NCI-H187 (cell line): ENCODE measurements around the gene CRACR2A.
A peak's percentile ranks its signal among the peaks of the same experiment; 100 is the strongest.

ENCODE experiments used
- DNase-seq, 2 experiments: peaks; one replicate each; lab custom pipeline; 2025; lab: John Stamatoyannopoulos, UW

The CRACR2A gene, protein sequence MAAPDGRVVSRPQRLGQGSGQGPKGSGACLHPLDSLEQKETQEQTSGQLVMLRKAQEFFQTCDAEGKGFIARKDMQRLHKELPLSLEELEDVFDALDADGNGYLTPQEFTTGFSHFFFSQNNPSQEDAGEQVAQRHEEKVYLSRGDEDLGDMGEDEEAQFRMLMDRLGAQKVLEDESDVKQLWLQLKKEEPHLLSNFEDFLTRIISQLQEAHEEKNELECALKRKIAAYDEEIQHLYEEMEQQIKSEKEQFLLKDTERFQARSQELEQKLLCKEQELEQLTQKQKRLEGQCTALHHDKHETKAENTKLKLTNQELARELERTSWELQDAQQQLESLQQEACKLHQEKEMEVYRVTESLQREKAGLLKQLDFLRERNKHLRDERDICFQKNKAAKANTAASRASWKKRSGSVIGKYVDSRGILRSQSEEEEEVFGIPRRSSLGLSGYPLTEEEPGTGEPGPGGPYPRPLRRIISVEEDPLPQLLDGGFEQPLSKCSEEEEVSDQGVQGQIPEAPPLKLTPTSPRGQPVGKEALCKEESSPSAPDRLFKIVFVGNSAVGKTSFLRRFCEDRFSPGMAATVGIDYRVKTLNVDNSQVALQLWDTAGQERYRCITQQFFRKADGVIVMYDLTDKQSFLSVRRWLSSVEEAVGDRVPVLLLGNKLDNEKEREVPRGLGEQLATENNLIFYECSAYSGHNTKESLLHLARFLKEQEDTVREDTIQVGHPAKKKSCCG

DNA sequence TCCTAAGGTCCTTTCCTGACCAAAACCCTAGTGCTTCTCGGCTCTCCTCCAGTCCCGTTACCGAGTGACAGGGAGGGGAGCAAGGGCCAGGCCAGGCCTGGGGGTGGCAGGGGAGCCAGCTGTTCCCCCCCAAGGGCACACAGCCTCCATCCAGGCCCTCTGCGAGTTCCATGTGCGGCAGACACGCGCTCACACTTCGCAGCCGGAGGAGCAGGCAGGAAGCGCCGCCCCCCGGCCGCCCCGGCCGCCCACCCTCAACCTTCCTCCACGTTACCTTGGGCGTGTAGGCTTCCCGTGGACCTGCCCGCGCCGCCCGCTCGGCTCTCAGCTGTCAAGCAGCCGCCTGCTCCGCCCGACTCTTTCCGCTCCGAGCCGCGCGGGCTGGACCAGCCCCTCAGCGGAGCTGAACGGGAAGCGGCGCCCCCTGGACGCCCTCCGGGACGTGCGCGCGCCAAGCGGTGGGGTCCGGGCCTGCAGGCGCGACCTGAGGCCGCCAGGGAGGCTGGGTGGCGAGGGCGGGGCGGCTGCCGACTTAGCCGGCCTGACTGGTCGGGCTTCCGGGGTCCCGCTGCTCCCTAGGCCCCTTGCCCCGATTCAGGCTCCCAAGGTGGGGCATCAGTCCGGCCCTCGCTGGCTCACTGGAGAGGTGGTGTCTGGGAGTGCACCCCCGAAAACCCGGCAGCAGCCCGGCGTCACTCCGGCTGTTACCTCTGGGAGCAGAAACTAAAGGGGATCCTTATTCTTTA is at the start of gene CRACR2A:
Gene CRACR2A (minus strand): TSS at position 369 of the 746 bp plus-strand sequence. CDS start 56,110 bp downstream, outside the sequence.
- DNase-seq, result no peak

DNA sequence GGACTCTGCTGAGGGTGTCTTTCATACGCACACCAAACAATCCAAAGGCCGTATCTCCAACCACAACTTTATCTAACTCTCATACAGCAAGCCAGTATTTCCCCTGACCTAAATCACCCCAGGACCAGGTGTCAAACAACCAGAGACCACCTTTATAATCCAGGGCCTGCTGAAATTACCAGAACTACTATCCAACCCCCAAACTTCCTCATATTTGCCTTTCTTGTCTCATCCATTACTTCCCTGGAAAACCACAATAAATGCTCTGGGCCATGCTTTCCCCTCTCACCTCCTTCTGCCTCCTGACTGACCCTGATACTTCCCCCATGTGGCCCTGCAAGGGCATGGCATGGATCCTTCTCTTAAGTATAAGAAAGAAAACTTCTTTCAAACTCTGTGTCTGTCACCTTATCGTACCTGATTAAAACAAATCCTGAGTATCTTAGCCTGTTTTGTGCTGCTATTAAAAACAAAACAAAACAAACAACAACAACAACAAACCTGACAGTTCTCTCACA is 44.7 kb upstream of the CRACR2A start:
- no peak for DNase-seq

DNA sequence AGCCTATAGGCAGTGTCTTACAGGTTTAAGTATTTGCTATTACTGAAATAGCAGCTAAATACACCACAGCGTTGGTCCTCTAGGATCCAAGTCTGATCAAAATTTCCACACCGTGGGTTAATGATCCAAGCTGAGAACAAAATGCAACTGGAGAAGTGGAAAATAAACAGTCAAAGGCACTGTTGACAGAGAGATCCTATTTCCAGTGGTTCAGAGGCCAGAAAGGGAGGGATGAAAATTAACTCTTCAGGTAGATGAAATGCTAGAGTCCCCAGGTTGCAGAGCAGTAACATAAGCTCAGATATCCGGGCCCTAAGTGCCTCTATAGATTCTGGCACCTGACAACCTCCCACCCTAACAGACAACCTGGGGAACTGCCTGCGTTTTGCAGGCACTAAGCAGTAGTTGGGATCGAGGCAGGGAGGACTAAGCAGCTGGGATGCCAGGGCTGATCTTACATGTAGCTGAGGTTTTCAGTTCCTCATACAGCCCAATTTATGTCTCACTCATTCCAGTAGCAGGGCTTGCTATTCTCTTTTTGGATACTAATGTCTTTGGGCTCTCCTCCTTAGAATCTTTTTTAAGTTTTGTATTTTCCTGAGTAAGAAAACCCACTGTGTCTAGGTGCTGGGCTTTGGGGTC is 42.7 kb upstream of the CRACR2A start:
- peak; percentile 27 to 39 for DNase-seq

DNA sequence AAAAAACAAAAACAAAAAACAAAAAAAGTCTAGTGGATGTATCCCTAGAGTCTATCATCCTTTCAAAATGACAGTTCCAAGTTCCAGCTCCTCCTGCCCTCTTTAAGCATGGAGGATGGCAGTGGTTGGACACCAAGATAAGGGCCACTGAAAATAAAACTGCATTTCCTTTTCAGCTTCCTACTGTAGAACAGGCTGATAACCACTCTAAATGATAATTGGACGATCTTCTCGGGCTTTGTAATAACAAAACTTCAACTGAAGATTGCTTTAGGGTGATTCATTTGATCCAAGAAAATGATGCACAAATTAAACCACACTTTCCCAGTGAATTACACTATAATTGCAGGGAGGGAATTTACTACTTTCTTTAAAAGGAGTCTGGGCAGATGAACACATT is 42.2 kb upstream of the CRACR2A start:
- DNase-seq, result no peak

DNA sequence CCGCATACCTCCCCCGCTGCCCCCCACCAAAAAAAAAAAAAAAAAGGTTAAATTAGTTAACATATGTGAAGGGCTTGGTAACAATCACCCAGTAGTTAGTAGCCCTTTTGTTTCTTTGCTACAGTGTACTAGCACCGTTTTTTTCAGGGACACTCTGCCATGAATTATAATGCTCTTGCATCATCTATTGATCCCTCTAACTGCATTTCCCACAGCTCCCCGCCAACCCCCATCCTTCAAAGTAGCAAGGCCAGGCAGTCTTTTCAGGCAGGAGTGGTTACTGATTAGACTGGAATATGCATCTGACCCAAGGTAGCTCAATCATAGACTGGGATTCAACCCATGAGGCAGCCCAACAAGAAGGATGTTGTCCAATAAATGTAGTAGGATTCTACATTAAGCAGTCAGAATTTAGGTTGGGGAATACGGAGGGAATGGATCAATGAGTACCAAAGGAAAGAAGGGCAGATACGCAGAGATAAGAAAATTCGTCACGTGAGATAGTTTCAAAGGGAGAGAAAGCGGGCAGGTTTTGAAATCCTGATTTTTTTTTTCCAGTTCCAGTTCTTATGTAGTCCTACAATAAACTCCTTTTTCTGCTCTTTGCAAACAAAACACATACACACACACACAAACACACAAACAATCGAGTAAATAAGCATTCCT is 39.8 kb upstream of the CRACR2A start:
- no peak for DNase-seq

DNA sequence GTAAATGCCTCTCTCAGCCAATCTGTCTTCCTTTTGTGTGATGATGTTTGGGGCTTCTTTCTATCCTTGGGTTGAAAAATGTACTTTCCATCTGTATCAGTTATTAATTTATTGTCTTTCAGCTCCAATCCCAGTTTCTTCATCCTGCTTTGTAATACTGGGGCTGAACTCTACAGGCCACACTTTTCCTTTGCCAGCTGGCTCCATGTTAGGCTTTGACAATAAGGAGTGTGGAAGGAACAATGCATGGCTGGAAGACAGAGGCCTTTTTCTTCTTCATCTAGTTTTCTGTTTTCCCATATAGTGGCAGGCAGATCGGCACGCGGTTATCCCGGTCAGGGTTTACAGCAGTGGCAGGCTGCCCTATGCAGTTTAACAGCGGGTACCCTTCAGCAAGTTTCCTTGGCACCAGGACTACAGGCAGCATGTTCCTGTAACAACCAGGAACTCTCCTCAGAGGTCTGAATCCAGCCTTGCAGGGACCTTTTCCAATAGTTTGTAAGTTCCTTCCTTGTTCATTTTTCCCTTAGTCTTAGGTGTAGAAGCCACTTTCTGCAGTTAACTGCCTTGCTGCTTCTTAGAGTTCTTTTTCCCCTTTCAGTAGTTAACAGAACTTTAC is 38.5 kb upstream of the CRACR2A start:
- DNase-seq, result no peak

DNA sequence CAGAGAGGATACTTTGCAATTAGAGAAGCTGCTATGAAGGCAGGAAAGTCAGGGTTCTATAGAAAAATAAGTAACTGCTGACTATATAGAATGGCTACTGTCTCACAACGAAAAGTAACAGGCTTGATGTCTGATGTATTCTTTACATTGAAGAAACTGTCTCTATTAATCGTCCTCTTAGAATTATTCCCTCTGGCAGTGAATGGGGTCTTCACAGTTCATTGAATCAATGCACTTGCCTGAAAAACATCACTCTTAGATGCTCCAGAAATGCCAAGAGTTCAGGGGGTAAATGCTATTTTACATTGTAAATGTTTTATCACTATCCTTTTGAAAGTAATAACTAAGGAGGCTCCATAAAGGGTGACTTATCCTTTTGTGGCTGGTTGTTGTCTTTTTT is 37.7 kb upstream of the CRACR2A start:
- DNase-seq, result no peak

DNA sequence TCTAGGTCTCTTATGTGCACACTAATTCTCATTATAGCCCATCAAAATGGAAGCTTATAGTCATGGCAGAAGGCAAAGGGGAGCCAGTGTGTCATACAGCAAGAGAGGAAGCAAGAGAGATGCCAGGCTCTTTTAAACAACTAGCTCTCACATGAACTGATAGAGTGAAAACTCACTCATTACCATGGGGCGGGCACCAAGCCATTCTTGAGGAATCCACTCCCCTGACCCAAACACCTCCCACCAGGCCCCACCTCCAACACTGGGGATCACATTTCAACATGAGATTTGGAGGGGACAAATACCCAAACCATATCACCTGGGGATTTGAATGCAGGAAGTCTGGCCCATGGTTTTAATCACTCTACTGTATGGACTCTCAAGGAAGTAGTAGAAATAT is 36.9 kb upstream of the CRACR2A start:
- DNase-seq, result no peak

DNA sequence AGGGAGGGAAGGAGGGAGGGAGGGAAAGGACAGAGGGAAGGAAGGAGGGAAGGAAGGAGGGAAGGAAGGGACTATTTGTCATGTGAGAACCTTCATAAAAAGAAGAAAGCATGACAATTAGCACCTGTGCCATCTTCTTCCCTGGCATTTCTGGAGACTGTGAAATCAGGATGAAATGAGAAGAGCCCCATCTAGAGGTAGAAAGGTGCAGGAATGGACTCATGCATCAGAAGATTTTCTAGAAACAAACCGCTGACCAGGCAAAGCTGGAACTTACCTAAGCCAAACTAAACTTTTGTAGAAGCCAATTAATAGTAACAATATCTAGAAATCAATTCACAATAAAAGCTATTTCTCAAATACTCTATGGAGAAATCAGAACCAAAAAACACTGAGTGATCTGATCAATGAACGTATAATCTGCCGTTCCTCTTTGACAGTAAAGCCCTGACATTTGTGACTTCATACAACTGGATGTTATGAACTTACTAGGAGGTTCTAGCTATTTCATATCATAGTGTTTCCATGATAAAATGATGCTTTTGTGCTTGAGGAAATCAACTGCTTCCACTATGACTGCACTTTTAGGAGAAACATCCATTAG is 24.4 kb upstream of the CRACR2A start:
- peak in 1 of 2 experiments; percentile 31 for DNase-seq

DNA sequence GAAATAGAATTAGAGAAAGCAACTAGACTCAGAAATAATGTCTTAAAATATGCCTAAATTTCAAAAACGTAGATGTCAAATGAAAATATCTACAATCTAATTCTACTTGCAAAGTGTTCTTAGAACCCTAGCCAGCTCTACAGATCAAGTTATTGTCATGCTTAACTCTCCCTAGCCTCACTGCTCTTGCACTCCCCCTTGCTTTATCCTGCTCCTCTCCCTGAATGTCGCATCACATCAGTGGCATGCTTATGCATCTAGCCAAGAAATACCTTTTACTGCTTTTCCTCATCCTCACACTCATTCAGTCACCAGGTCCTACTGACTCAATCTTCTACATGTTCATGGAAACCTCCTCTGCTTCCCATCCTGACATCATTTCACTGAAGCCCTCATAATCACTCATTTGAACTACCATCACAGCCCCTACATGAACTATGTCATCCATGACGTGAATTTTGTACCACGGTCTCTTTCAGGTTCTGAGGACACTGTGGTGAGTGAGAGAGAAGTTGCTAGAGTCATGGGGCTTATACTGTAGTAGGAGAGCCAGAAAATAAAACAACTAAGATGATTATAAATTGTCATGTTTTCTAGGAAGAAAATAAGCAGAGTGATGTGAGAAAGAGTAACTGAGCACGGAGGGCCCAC is 22.6 kb upstream of the CRACR2A start:
- no peak for DNase-seq

DNA sequence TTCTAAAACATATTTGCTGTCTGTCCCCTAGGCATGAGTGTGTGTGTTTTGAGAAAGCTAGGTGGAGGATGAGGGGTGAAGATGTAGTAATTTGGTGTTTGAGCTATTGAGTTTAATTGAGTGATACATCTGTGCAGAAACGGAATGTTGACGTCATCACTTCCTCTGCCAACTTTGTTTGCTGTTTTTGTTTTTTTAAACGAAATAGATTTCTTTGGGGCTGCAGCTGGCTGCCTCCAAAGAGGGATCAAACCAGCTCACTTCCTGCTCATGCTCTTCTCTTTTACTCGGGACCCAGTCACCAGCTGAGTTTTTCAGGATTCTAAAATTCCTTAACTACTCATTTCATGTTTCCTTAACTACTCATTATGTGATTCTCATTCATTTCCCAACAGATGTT is 19.5 kb upstream of the CRACR2A start:
- no peak for DNase-seq

DNA sequence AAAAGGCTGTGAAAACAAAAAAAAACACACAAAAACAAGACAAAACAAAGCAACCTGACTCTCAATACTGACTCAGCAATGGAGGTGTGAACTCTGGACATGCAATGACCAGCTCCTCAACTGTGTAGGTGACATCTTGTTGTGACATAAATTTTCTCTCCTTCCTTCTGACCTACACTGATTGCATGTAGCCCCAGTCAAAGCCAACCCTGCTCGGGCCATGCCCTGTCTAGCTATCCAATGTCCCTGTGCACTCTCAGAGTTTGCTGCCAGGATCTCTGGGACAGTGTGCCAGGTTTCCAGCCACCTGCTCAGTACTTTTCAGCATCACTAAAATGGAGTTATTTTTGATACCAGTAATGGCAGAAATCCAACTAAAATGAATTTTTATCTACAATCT is 18.9 kb upstream of the CRACR2A start:
- no peak for DNase-seq

DNA sequence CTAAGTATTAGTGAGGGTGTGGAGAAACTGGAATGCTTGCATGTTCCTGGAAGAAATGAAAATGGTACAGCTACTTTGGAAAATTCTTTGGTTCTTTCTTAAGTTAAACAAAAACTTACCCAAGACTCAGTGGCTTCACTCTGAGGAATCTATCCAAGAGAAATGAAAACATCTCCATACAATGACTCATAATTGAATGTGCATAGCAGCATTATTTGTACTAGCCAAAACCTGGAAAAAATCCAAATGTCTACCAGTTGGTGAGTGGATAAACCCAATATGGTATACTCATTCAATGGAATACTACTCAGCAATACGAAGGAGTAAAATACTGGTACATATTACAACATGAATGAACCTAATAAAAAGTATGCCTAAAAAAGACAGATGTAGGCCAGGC is 18.0 kb upstream of the CRACR2A start:
- no peak for DNase-seq

DNA sequence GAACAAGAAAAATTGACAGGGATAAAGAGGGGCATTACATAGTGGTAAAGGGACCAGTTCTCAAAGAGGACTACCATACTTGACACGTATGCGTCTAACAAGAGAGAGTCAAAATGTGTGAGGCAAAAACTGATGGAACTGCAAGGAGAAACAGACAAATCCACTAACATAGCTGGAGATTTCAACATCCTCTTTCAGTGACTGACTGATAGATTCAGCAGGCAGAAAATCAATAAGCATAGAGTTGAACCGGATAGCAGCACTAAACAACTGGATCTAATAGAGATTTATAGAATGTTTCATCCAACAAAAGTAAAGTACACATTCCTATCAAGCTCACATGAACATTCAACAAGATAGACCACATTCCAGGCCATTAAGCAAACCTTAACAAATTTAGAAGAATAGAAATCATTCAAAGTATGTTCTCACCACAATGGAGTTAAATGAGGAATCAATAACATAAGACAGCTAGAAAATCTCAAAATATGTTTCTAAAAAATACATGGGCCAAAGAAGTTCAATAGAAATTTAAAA is 16.1 kb upstream of the CRACR2A start:
- DNase-seq, result no peak

DNA sequence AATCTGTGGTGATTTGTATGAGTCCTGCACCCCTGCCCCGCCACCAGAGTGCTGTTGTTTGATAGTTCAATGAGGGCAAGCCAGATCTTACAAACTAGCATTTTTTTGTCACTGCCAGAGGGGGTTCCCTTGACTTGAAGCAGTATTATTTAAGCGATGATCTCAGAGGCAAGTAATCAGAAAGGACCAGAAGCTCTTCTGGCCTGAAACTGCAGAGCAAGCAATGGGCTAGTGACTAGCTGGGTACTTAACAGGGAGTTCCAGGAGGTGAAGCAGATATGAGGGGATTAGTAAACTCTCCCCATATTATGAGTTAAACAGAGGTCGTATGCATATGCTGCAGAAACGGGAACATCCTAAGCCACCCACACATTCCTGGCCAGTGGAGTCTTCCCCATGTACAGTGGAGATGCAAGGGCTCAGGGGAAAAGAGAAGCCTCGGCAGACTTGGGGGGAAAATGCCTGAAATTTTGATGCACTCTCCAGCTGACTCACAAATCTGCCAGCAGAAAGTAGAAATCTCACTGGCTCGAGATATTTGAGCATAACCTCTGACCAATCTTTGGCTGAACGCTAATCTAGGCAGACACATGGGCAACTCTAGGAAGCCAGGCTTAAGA is 8.3 kb upstream of the CRACR2A start:
- no peak for DNase-seq

DNA sequence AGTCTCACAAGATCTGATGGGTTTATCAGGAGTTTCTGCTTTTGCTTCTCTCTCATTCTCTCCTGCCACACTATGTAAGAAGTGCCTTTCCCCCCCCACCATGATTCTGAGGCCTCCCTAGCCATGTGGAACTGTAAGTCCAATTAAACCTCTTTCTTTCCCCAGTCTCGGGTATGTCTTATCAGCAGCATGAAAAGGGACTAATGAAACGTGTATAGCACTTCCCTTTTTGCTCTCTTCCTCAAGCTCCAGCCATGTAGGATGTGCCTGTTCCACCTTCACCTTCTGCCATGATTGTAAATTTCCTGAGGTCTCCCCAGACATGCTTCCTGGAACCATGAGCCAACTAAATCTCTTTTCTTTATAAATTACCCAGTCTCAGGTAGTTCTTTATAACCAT is 7.0 kb upstream of the CRACR2A start:
- no peak for DNase-seq

DNA sequence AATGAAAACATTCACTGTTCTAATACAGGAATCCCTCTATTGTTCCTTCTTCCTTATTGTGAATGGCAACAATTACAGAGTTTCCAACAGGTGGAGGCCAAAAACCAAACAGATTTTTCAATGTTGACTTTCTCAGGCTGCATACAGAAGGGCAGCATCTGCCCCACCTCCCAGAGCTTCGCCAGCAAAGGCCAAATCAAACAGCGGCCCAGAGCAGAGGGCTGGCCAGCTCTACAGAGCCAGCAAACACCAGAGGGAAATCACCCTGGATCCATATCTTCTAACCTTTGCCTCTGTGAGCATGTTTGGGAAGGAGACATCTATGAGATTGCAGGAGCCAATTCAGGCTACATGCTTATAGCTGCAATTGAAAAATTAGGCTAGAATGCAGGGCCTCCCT is 4.4 kb upstream of the CRACR2A start:
- DNase-seq, result no peak

DNA sequence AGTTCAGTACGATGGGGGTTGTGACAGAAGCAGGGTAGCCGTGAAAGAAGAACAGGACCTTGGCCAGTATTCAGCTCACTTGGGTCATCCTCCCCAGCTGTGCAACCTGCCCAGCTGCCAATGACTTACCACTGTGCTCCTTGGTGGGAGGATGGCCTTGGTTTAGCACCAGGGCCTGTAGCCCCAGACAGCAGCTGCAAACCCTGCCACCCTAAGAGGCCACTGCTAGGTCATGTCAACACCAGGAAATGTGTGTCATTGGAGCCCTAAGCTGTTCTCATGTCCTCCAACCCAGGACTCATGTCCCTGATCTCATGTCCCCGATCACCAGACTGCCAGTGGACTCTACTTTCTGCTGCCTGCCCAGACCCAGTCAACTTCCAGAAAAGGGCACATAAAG is 3.0 kb upstream of the CRACR2A start:
- no peak for DNase-seq

DNA sequence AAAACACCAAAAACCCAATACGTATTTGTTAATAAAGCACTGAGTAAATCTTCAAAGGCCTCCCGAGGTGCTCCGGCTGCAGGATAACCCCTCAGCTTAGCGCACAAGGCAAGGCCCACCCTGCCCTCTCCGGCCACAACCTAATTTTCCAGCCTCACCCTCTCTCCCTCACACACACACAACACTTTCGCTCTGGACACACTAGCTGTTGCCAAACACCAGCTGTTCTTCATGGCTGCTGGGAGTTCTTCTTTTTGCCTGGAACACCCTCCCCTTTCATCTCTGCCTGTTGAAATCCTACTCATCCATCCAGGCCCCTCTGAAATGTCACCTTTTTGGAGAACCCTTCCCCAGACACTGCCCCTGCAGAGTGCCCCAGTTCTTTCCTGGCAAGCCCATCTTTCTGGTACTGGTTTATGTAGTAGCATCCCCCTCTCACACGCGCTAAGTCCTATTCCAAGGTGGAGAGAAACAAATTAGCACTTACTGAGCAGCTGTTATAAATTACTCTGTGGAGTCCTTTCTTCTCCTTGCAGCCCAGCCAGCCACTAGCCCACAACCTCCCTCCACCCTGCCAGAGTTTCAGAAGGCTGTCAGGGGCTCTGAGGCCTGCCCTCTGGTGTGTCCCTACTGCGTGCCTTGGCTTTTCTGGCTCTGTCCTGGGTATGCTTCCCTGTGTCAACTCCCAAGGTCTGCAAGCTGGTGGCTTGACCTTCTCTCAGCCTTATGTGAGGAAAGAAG is 805 bp upstream of the CRACR2A start:
- no peak for DNase-seq
